Measurements from ENCODE around the gene ASCC2.

DNA sequence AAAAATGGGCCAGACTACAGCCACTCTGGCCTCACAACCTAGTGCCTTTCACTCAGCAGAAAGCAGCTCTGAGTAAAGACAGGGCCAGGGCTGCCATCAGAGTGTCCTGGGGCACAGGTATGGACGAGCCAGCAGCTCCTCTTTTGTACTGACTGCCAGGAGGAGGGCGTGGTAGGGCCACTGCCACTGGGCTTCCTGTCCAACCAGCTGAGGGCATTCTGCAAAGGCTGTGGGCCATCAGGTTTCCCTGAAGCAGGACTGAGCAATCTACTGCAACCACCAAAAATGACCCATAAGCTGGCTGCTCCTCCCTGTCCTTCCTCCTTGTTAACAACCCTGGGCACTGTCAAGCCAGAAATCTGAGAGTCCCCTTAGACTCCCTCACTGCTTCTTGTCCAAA is 33.1 kb downstream of the ASCC2 start:
- TF ChIP-seq, protein P1, sequence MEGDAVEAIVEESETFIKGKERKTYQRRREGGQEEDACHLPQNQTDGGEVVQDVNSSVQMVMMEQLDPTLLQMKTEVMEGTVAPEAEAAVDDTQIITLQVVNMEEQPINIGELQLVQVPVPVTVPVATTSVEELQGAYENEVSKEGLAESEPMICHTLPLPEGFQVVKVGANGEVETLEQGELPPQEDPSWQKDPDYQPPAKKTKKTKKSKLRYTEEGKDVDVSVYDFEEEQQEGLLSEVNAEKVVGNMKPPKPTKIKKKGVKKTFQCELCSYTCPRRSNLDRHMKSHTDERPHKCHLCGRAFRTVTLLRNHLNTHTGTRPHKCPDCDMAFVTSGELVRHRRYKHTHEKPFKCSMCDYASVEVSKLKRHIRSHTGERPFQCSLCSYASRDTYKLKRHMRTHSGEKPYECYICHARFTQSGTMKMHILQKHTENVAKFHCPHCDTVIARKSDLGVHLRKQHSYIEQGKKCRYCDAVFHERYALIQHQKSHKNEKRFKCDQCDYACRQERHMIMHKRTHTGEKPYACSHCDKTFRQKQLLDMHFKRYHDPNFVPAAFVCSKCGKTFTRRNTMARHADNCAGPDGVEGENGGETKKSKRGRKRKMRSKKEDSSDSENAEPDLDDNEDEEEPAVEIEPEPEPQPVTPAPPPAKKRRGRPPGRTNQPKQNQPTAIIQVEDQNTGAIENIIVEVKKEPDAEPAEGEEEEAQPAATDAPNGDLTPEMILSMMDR (conservative IDR thresholded peaks at IDR 0.05 in 1 of 2, IDR thresholded peaks at IDR 0.05 in 1 of 2; ENCODE audit: low read depth in 1 of 2, low read length in 2 of 2) = no peak
- TF ChIP-seq EZH2 (IDR thresholded peaks at IDR 0.05; ENCODE audit: low read length, missing control alignments) = no peak
